CD14-positive monocyte (primary cell): ENCODE measurements around the gene SLC6A11. TPM values are rescaled to one million over a fixed set of nuclear protein-coding genes. Genes with fewer than 3 reads are reported as not detected.
A peak's percentile ranks its signal among the peaks of the same experiment; 100 is the strongest.

Source experiments
- DNase-seq, 3 donors: peaks; one replicate each; pipeline ENCODE4 v3.0.0-alpha.2; 2011 to 2022
- H2AFZ ChIP-seq: 2 replicates; pipeline ENCODE4 v1.6.0; 2012; ENCODE audit warnings: mild to moderate bottlenecking, low read depth, low read length, inconsistent platforms; ENCODE audit not compliant: insufficient read depth, poor library complexity, severe bottlenecking
- H3K27ac ChIP-seq, 2 donors: 1 replicate in 1 of 2; 2 replicates in 1 of 2; pipeline ENCODE4 v1.5.1; 2012 to 2013; ENCODE audit warnings: low read length in 2 of 2, control low read depth in 1 of 2, inconsistent platforms in 1 of 2, low read depth in 1 of 2, mild to moderate bottlenecking in 1 of 2
- H3K27me3 ChIP-seq, 2 donors: one replicate each; pipeline versions ENCODE4 v1.6.0 to v1.6.1; 2011 to 2013; ENCODE audit warnings: low read length in 2 of 2; ENCODE audit not compliant: control insufficient read depth in 2 of 2, insufficient read depth in 2 of 2
- H3K36me3 ChIP-seq, 2 donors: replicated peaks in 1 of 2; 1 replicate in 1 of 2; 2 replicates in 1 of 2; pipeline versions ENCODE4 v1.5.1 to v1.6.1; 2012 to 2013; ENCODE audit warnings: low read length in 2 of 2, control low read depth in 1 of 2, inconsistent platforms in 1 of 2, mild to moderate bottlenecking in 1 of 2; ENCODE audit not compliant: insufficient read depth in 2 of 2, control insufficient read depth in 1 of 2
- H3K4me1 ChIP-seq, 2 donors: 1 replicate in 1 of 2; 2 replicates in 1 of 2; pipeline versions ENCODE4 v1.5.1 to v1.6.1; 2012 to 2013; ENCODE audit warnings: low read length in 2 of 2, control low read depth in 1 of 2, inconsistent platforms in 1 of 2, mild to moderate bottlenecking in 1 of 2, moderate library complexity in 1 of 2; ENCODE audit not compliant: insufficient read depth in 2 of 2, control insufficient read depth in 1 of 2
- H3K4me2 ChIP-seq: replicated peaks from 2 replicates; pipeline ENCODE3; 2012; ENCODE audit warnings: low read length, moderate library complexity, mild to moderate bottlenecking; ENCODE audit not compliant: poor library complexity, severe bottlenecking; ENCODE audit errors: extremely low read depth
- H3K4me3 ChIP-seq, 3 experiments: fragments of 200-600 bp in 1 of 3; sonication (generic) in 1 of 3; replicated peaks in 1 of 3; 1 replicate in 2 of 3; 2 replicates in 1 of 3; pipeline ENCODE4 v1.5.1; 2011 to 2013; ENCODE audit warnings: low read length in 3 of 3, mild to moderate bottlenecking in 3 of 3, control low read depth in 2 of 3, low read depth in 2 of 3, inconsistent platforms in 1 of 3, moderate library complexity in 1 of 3
- H3K79me2 ChIP-seq: 2 replicates; pipeline ENCODE4 v1.6.0; 2012; ENCODE audit warnings: mild to moderate bottlenecking, control low read depth, inconsistent platforms, low read length, moderate library complexity; ENCODE audit not compliant: insufficient read depth
- H3K9ac ChIP-seq: 2 replicates; pipeline ENCODE4 v1.6.0; 2017; ENCODE audit warnings: low read length, mild to moderate bottlenecking; ENCODE audit not compliant: insufficient read depth, poor library complexity, severe bottlenecking
- H3K9me3 ChIP-seq, 2 donors: replicated peaks in 1 of 2; 1 replicate in 1 of 2; 2 replicates in 1 of 2; pipeline versions ENCODE4 v1.5.1 to v1.6.1; 2012 to 2013; ENCODE audit warnings: low read length in 2 of 2, control low read depth in 1 of 2; ENCODE audit not compliant: control insufficient read depth in 1 of 2, insufficient read depth in 1 of 2
- H4K20me1 ChIP-seq: 2 replicates; pipeline ENCODE4 v1.6.0; 2012; ENCODE audit warnings: mild to moderate bottlenecking, low read length, control low read depth, moderate library complexity; ENCODE audit not compliant: insufficient read depth
- H3K27ac Mint-ChIP-seq, 7 donors: one replicate each; pipeline ENCODE4 v1.8.0; 2020; ENCODE audit warnings: mild to moderate bottlenecking in 7 of 7, mixed read lengths in 7 of 7, moderate library complexity in 6 of 7, inconsistent platforms in 2 of 7
- H3K27me3 Mint-ChIP-seq, 3 donors: one replicate each; pipeline ENCODE4 v1.8.0; 2021 to 2022; ENCODE audit warnings: low read depth in 3 of 3, mild to moderate bottlenecking in 3 of 3, mixed read lengths in 3 of 3, moderate library complexity in 3 of 3, inconsistent platforms in 1 of 3
- H3K36me3 Mint-ChIP-seq, 2 donors: one replicate each; pipeline ENCODE4 v1.8.0; 2020; ENCODE audit warnings: mixed read lengths in 2 of 2, inconsistent platforms in 1 of 2, mild to moderate bottlenecking in 1 of 2
- H3K4me1 Mint-ChIP-seq: one replicate; pipeline ENCODE4 v1.8.0; 2020; ENCODE audit warnings: mild to moderate bottlenecking, mixed read lengths
- H3K4me3 Mint-ChIP-seq, 2 donors: one replicate each; pipeline ENCODE4 v1.8.0; 2020; ENCODE audit warnings: mild to moderate bottlenecking in 2 of 2, mixed read lengths in 2 of 2, moderate library complexity in 1 of 2
- H3K9me3 Mint-ChIP-seq, 7 donors: one replicate each; pipeline ENCODE4 v1.8.0; 2020 to 2022; ENCODE audit warnings: mixed read lengths in 7 of 7, mild to moderate bottlenecking in 6 of 7, moderate library complexity in 6 of 7, inconsistent platforms in 2 of 7
- CTCF ChIP-seq: fragments of 200-600 bp; IDR thresholded peaks from one replicate; pipeline ENCODE4 v1.8.0; 2022; ENCODE audit warnings: antibody characterized with exemption, mild to moderate bottlenecking
- WGBS: methylation state at CpG from one replicate; pipeline ENCODE4 v1.1.5; 2013; ENCODE audit warnings: missing lambda C conversion rate; ENCODE audit not compliant: insufficient coverage; 5-methylcytosine and 5-hydroxymethylcytosine counted together
- intact Hi-C, 2 donors: fragments of 100-400 bp; cut with micrococcal nuclease; formaldehyde crosslinking; loops; one replicate each; pipeline versions ENCODE4 v1.15.0 to v1.15.1; 2023
- polyA plus RNA-seq, 3 donors: library from polyadenylated mRNA; depleted of rRNA in 1 of 3; unstranded in 2 of 3; stranded (reverse) in 1 of 3; fragments of 300-500 nt in 2 of 3; fragments of >200 nt in 1 of 3; fragmentation: Illumina TruSeq in 2 of 3; gene quantifications; 1 replicate in 2 of 3; 2 replicates in 1 of 3; pipeline ENCODE4 v1.2.3, GENCODE V29; 2012 to 2021

The SLC6A11 gene
- polyA plus RNA-seq, 3 donors, result not detected

DNA sequence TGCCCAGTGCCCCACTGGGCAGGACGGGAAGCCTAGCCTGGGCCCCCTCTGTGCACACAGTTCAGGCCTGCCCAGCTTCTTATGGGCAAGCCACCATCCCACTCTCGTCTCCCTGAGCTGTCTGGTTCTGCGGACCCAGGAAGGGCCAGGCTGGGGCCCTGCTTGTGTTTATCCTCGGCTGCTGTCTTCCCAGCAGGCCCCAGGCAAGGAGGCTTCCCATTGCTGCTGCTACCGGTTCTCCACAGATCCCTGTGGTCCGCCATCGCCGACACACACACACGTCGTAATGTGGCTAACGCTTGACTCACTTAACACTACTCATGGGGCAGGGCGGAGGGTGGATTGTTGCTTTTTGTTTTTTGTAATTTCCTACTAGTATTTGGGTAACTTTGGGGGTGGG lies 124.1 kb downstream of the SLC6A11 start:
- WGBS, result 87% methylated on average over 4 of the region's 12 CpGs
- no peaks in the 10 kb centered on the region for H4K20me1 ChIP-seq

DNA sequence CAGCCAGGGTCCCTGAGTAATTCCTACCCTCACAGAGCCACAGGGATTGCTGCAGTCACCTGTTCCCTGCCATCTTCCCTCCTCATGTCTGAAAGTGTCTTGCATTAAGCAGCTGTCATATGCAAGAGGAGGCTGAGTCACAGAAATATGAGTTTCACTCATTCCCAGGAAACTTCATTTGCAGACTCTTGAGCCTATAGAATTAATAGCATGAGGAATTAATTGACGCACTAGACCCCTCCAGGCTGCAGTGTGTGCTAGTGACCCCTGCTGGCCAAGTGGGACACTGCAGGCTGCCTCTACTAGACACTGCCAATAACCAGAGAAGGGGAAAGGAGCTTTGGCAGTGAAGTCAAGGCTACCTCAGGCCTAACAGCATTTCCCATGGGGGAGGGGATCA lies 125.9 kb downstream of the SLC6A11 start:
- Mint-ChIP-seq H3K36me3 (no peaks in the 10 kb centered on the region), H3K27me3 (peaks cover 4 to 13% (median 6%) of the 10 kb centered on the region in 3 donors), H3K27ac (no peak overlapping the region), H3K4me3 (no peak overlapping the region), H3K4me1 (no peaks in the 10 kb centered on the region), H3K9me3 (peaks cover 0 to 7% (median 5%) of the 10 kb centered on the region in 7 donors)
- H3K36me3 ChIP-seq, result no peaks in the 10 kb centered on the region
- H3K9ac ChIP-seq, result no peak overlapping the region
- H3K27ac ChIP-seq, result no peak overlapping the region
- peak in 1 of 3 donors; percentile 3 for DNase-seq
- H3K79me2 ChIP-seq, result no peaks in the 10 kb centered on the region
- H4K20me1 ChIP-seq, result no peaks in the 10 kb centered on the region
- H3K27me3 ChIP-seq, result no peaks in the 10 kb centered on the region
- no CpG with 5 or more reads among the region's 1 CpG for WGBS
- TF ChIP-seq CTCF, result peak; percentile 69
- no peak overlapping the region for H3K4me2 ChIP-seq
- H3K4me3 ChIP-seq, result no peak overlapping the region
- intact Hi-C loops, result loop anchor here (5.0 to 10.0 kb wide), 4 partner anchors 185 to 713 kb away; no protein-coding TSS in a partner anchor
- peaks cover 4 to 7% of the 10 kb centered on the region in 2 donors for H3K9me3 ChIP-seq
- H3K4me1 ChIP-seq, result no peaks in the 10 kb centered on the region
- no peak overlapping the region for H2AFZ ChIP-seq

More for the DNA sequence above, 124.1 kb downstream of the SLC6A11 start:
- intact Hi-C loops, result loop anchor here (5.0 to 10.0 kb wide), 4 partner anchors 183 to 715 kb away; no protein-coding TSS in a partner anchor
- DNase-seq, result no peak
- Histone ChIP-seq H3K36me3 (no peaks in the 10 kb centered on the region), H3K4me2 (no peak overlapping the region), H3K9me3 (peaks cover 4 to 7% of the 10 kb centered on the region in 2 donors), H3K79me2 (no peaks in the 10 kb centered on the region), H3K9ac (no peak overlapping the region), H3K27me3 (no peaks in the 10 kb centered on the region), H2AFZ (no peak overlapping the region), H3K4me3 (no peak overlapping the region), H3K4me1 (no peaks in the 10 kb centered on the region), H3K27ac (no peak overlapping the region)
- Mint-ChIP-seq H3K36me3 (no peaks in the 10 kb centered on the region), H3K4me1 (no peaks in the 10 kb centered on the region), H3K9me3 (peaks cover 0 to 7% (median 5%) of the 10 kb centered on the region in 7 donors), H3K27ac (no peak overlapping the region), H3K4me3 (no peak overlapping the region), H3K27me3 (peaks cover 4 to 10% (median 6%) of the 10 kb centered on the region in 3 donors)
- no peak for TF ChIP-seq CTCF
